Subcutaneous abdominal adipose tissue (tissue), 5 donors: Measurements from ENCODE around the gene SH3PXD2A.

Experiments
- H3K27ac ChIP-seq: one replicate; pipeline ENCODE4 v1.7.0; 2013; ENCODE audit warnings: low read depth, mild to moderate bottlenecking, inconsistent platforms, low read length, moderate library complexity
- H3K27me3 ChIP-seq, 5 donors: one replicate each; pipeline ENCODE4 v1.7.0; 2013; ENCODE audit warnings: low read length in 5 of 5, inconsistent platforms in 1 of 5; ENCODE audit not compliant: control insufficient read depth in 5 of 5, insufficient read depth in 4 of 5
- H3K36me3 ChIP-seq, 5 donors: one replicate each; pipeline ENCODE4 v1.7.0; 2013; ENCODE audit warnings: low read length in 5 of 5; ENCODE audit not compliant: control insufficient read depth in 5 of 5, insufficient read depth in 5 of 5
- H3K4me1 ChIP-seq, 5 donors: one replicate each; pipeline ENCODE4 v1.7.0; 2013; ENCODE audit warnings: low read length in 5 of 5, mild to moderate bottlenecking in 3 of 5, moderate library complexity in 1 of 5; ENCODE audit not compliant: control insufficient read depth in 5 of 5, insufficient read depth in 5 of 5
- H3K4me3 ChIP-seq, 5 donors: one replicate each; pipeline ENCODE4 v1.7.0; 2013; ENCODE audit warnings: low read length in 5 of 5, low read depth in 1 of 5
- H3K9ac ChIP-seq, 5 donors: one replicate each; pipeline ENCODE4 v1.7.0; 2013; ENCODE audit warnings: low read length in 5 of 5, mild to moderate bottlenecking in 4 of 5, moderate library complexity in 3 of 5
- H3K9me3 ChIP-seq, 5 donors: one replicate each; pipeline ENCODE4 v1.7.0; 2013; ENCODE audit warnings: low read length in 5 of 5; ENCODE audit not compliant: control insufficient read depth in 5 of 5
- donor health status: healthy.
- donor health status: healthy.
- donor health status: healthy.
- donor health status: healthy.
- donor health status: healthy.

Gene SH3PXD2A

GRCh38 chr10:103602028-103602851 is 253.1 kb downstream of the SH3PXD2A start:
- H3K27ac ChIP-seq = no peak overlapping the region
- no peaks in the 10 kb centered on the region for H3K27me3 ChIP-seq
- H3K36me3 ChIP-seq = peaks cover 0 to 62% (median 45%) of the 10 kb centered on the region in 5 donors
- no peaks in the 10 kb centered on the region for H3K9me3 ChIP-seq
- H3K4me3 ChIP-seq = no peak overlapping the region
- H3K4me1 ChIP-seq = peaks cover 0 to 7% (median 4%) of the 10 kb centered on the region in 5 donors
- no peak overlapping the region for H3K9ac ChIP-seq

GRCh38 chr10:103600956-103601569 is 254.3 kb downstream of the SH3PXD2A start:
- H3K4me1 ChIP-seq = peaks cover 2 to 16% (median 13%) of the 10 kb centered on the region in 5 donors
- no peaks in the 10 kb centered on the region for H3K27me3 ChIP-seq
- H3K27ac ChIP-seq = no peak overlapping the region
- H3K9me3 ChIP-seq = no peaks in the 10 kb centered on the region
- H3K9ac ChIP-seq = peak overlapping the region in 1 of 5 donors; percentile 25
- peaks cover 0 to 62% (median 45%) of the 10 kb centered on the region in 5 donors for H3K36me3 ChIP-seq
- no peak overlapping the region for H3K4me3 ChIP-seq

GRCh38 chr10:103600325-103600724 is 255.1 kb downstream of the SH3PXD2A start:
- peaks cover 2 to 16% (median 9%) of the 10 kb centered on the region in 5 donors for H3K4me1 ChIP-seq
- H3K36me3 ChIP-seq = peaks cover 0 to 55% (median 44%) of the 10 kb centered on the region in 5 donors
- H3K27ac ChIP-seq = no peak overlapping the region
- no peaks in the 10 kb centered on the region for H3K9me3 ChIP-seq
- H3K4me3 ChIP-seq = no peak overlapping the region
- peak overlapping the region in 1 of 5 donors; percentile 11 for H3K9ac ChIP-seq
- no peaks in the 10 kb centered on the region for H3K27me3 ChIP-seq

GRCh38 chr10:103599907-103600306 is 255.5 kb downstream of the SH3PXD2A start:
- Histone ChIP-seq H3K4me3 (no peak overlapping the region), H3K36me3 (peaks cover 0 to 51% (median 41%) of the 10 kb centered on the region in 5 donors), H3K4me1 (peaks cover 2 to 16% (median 9%) of the 10 kb centered on the region in 5 donors), H3K9ac (peak overlapping the region in 1 of 5 donors; percentile 28), H3K27me3 (no peaks in the 10 kb centered on the region), H3K9me3 (no peaks in the 10 kb centered on the region), H3K27ac (no peak overlapping the region)

DNA sequence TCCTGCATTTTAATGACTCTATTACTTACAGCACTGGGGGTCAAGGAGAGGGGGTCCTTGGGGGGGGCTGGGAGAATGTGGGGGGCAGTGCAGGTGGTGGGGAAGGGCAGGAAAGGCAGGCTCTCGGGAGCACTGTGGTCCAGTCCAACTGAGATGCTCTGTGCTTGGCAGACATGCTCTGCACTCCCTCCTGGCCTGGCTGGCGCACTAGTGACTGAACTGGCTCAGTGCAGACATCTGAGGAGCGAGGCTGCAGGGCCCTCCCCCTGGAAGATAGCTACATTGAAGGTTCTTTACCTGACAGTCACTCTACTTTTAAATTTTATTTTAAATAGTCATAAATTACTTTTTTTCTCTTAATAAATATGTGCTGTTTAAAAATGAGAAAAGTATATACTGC is 256.2 kb downstream of the SH3PXD2A start:
- Histone ChIP-seq H3K9me3 (no peaks in the 10 kb centered on the region), H3K27ac (no peak overlapping the region), H3K27me3 (no peaks in the 10 kb centered on the region), H3K4me3 (no peak overlapping the region), H3K4me1 (peaks cover 2 to 16% (median 9%) of the 10 kb centered on the region in 5 donors), H3K9ac (no peak overlapping the region), H3K36me3 (peaks cover 0 to 46% (median 35%) of the 10 kb centered on the region in 5 donors)

GRCh38 chr10:103598654-103599115 is 256.7 kb downstream of the SH3PXD2A start:
- H3K27ac ChIP-seq = no peak overlapping the region
- H3K4me1 ChIP-seq = peaks cover 2 to 16% (median 9%) of the 10 kb centered on the region in 5 donors
- H3K9me3 ChIP-seq = no peaks in the 10 kb centered on the region
- no peak overlapping the region for H3K4me3 ChIP-seq
- H3K9ac ChIP-seq = no peak overlapping the region
- H3K27me3 ChIP-seq = no peaks in the 10 kb centered on the region
- H3K36me3 ChIP-seq = peaks cover 0 to 41% (median 29%) of the 10 kb centered on the region in 5 donors

DNA sequence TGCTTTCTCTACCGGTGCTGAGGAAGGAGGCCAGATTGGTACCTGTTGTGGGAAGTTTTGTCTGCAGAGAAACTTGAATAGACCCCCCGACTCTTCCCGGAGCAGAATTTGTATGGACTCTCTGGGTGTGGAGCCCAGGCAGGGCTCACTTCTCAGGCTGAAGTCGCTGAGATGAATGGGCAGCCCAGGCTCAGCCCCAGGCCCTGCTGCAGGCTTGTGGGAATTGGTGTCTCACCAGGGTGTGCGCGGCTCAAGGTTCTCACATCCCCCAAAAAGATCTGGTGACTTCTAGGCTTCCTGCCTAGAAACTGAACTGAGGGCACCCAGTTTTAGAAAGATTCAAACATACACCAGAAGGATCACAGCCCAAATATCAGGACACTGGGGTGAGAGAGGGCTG is 258.4 kb downstream of the SH3PXD2A start:
- Histone ChIP-seq H3K36me3 (peaks cover 0 to 24% (median 13%) of the 10 kb centered on the region in 5 donors), H3K27me3 (no peaks in the 10 kb centered on the region), H3K9me3 (no peaks in the 10 kb centered on the region), H3K27ac (no peak overlapping the region), H3K9ac (no peak overlapping the region), H3K4me3 (no peak overlapping the region), H3K4me1 (peaks cover 2 to 16% (median 9%) of the 10 kb centered on the region in 5 donors)

GRCh38 chr10:103595933-103596726 is 259.2 kb downstream of the SH3PXD2A start:
- H3K27ac ChIP-seq = no peak overlapping the region
- H3K4me1 ChIP-seq = peaks cover 2 to 16% (median 9%) of the 10 kb centered on the region in 5 donors
- no peaks in the 10 kb centered on the region for H3K9me3 ChIP-seq
- H3K4me3 ChIP-seq = no peak overlapping the region
- H3K27me3 ChIP-seq = no peaks in the 10 kb centered on the region
- no peak overlapping the region for H3K9ac ChIP-seq
- H3K36me3 ChIP-seq = peaks cover 0 to 15% (median 4%) of the 10 kb centered on the region in 5 donors

- H3K9ac ChIP-seq = no peak overlapping the region
- peaks cover 0 to 3% (median 0%) of the 10 kb centered on the region in 5 donors for H3K36me3 ChIP-seq
- H3K9me3 ChIP-seq = peaks cover 0 to 3% (median 0%) of the 10 kb centered on the region in 5 donors
- H3K4me3 ChIP-seq = no peak overlapping the region
- H3K27me3 ChIP-seq = no peaks in the 10 kb centered on the region
- no peak overlapping the region for H3K27ac ChIP-seq
- peaks cover 2 to 16% (median 9%) of the 10 kb centered on the region in 5 donors for H3K4me1 ChIP-seq
Measured at GRCh38 chr10:103593022-103593570, 262.3 kb downstream of the SH3PXD2A start.
